PC-9 (cell line): ENCODE data around the gene SLC38A8. TPM values are rescaled to one million over a fixed set of nuclear protein-coding genes. Genes with fewer than 3 reads are reported as not detected.

Source experiments
- BruUV-seq: library from RNA; stranded (reverse); fragments of 400-500 nt; replicated peaks from 2 replicates; lab custom pipeline; 2021; lab: Mats Ljungman, UMichigan
- CTCF ChIA-PET: fragments of 300-600 bp; sonication (Branson Sonifier 250); formaldehyde crosslinking; loops from one replicate; lab custom pipeline; 2022; ENCODE audit warnings: antibody characterized with exemption; lab: Charles Lee
- POLR2A ChIA-PET: fragments of 300-600 bp; sonication (Branson Sonifier 250); formaldehyde crosslinking; loops from one replicate; lab custom pipeline; 2022; ENCODE audit warnings: antibody characterized with exemption; ENCODE audit not compliant: unreplicated experiment; lab: Charles Lee
- DNase-seq, 2 experiments: peaks; one replicate each; pipeline versions ENCODE4 v3.0.0 to v3.0.0-alpha.2; 2015 to 2022; ENCODE audit warnings: mixed read lengths in 1 of 2
- H2AFZ ChIP-seq: fragments of 200-600 bp; sonication (generic); 2 replicates; pipeline ENCODE4 v1.8.1; 2017; ENCODE audit warnings: antibody characterized with exemption
- H3F3A ChIP-seq: fragments of 200-600 bp; sonication (generic); 2 replicates; pipeline ENCODE4 v1.8.1; 2017; ENCODE audit warnings: antibody characterized with exemption, mild to moderate bottlenecking, low read depth; ENCODE audit not compliant: insufficient read depth
- H3K27ac ChIP-seq: fragments of 200-600 bp; sonication (generic); 2 replicates; pipeline ENCODE4 v1.6.1; 2016; ENCODE audit warnings: mixed run types
- H3K27me3 ChIP-seq: fragments of 200-600 bp; sonication (generic); 2 replicates; pipeline ENCODE4 v1.6.1; 2016; ENCODE audit warnings: low read depth, mixed run types; ENCODE audit not compliant: insufficient read depth
- H3K36me3 ChIP-seq: fragments of 200-600 bp; sonication (generic); 2 replicates; pipeline ENCODE4 v1.6.1; 2016; ENCODE audit warnings: low read depth, mixed run types
- H3K4me1 ChIP-seq: fragments of 200-600 bp; sonication (generic); replicated peaks from 2 replicates; pipeline ENCODE4 v1.6.1; 2016; ENCODE audit warnings: mixed run types; ENCODE audit not compliant: insufficient read depth
- H3K4me2 ChIP-seq: fragments of 200-600 bp; sonication (generic); 2 replicates; pipeline ENCODE4 v1.6.1; 2017; ENCODE audit warnings: mixed run types
- H3K4me3 ChIP-seq: fragments of 200-600 bp; sonication (generic); 2 replicates; pipeline ENCODE4 v1.6.1; 2016; ENCODE audit warnings: mixed run types
- H3K79me2 ChIP-seq: fragments of 200-600 bp; sonication (generic); 2 replicates; pipeline ENCODE4 v1.6.1; 2017; ENCODE audit warnings: low read depth, mixed run types
- H3K9me2 ChIP-seq: fragments of 200-600 bp; sonication (generic); 2 replicates; pipeline ENCODE4 v1.8.1; 2017; ENCODE audit warnings: mild to moderate bottlenecking; ENCODE audit not compliant: insufficient read depth
- H3K9me3 ChIP-seq: fragments of 200-600 bp; sonication (generic); 2 replicates; pipeline ENCODE4 v1.8.1; 2016; ENCODE audit warnings: low read depth; ENCODE audit not compliant: insufficient read depth
- H4K20me1 ChIP-seq: fragments of 200-600 bp; sonication (generic); 2 replicates; pipeline ENCODE4 v1.8.1; 2017; ENCODE audit not compliant: insufficient read depth
- EZH2 ChIP-seq: fragments of 200-600 bp; sonication (generic); IDR thresholded peaks from 2 replicates; pipeline ENCODE4 v1.8.0; 2017; ENCODE audit warnings: antibody characterized with exemption, low read depth
- intact Hi-C: fragments of 100-400 bp; cut with micrococcal nuclease; formaldehyde crosslinking; loops from one replicate; pipeline ENCODE4 v1.10.0; 2022; ENCODE audit not compliant: unreplicated experiment
- total RNA-seq: library from RNA; stranded (reverse); gene quantifications from 2 replicates; pipeline ENCODE4 v1.2.3, GENCODE V29; 2021
- TF ChIP-seq, protein P1 (sequence below): fragments of 200-600 bp; sonication (generic); conservative IDR thresholded peaks from 2 replicates; pipeline ENCODE4 v1.6.1; 2017; ENCODE audit warnings: mixed run types, antibody characterized with exemption, mild to moderate bottlenecking, moderate library complexity

The SLC38A8 gene
- total RNA-seq, 1 experiment from 2014 or later = not detected

DNA sequence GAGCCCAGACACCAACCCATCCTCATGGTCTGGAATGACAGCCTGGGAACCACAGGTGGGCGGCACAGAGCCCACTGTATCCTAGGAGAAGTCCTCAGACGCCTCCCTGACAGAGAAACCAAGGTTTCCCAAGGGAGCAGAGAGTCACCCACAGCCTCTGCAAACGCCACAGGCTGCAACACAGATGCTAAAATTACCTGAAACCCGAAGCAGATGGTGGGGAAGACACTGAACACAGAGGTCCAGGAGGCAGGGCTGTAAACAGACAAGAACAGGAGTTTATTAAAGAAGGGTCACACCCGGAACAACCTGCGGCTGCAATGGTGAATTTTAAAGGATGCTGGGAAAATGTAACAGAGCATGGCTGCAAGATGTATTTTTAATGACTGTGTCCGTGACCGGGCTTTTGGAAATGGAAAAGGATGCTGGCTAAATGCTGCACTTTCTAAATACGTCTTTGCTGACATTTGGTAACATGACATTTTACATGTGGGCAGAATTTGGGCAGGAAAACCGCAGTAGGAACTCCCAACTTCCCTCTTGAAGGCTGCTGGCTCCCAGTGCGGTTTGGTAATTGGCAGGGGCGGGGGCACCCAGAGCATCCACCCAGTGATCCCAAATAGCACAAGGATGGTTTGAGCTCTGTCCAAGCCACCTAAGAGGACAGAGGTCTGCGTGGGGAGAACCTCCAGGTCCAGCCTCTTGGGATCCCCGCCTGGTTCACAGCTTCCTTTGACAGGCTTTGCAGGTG is 13.1 kb downstream of the SLC38A8 start:
- H3K4me3 ChIP-seq = no peak overlapping the region
- H3K27ac ChIP-seq = no peak overlapping the region
- no peak overlapping the region for H2AFZ ChIP-seq
- no peaks in the 10 kb centered on the region for H3K4me1 ChIP-seq
- intact Hi-C loops = no loop called here
- H3K4me2 ChIP-seq = no peak overlapping the region
- ChIA-PET POLR2A (no interaction called here), CTCF (no interaction called here)
- no peaks in the 10 kb centered on the region for H3K9me3 ChIP-seq
- H3K9me2 ChIP-seq = no peaks in the 10 kb centered on the region
- DNase-seq = no peak
- no peaks in the 10 kb centered on the region for H3F3A ChIP-seq
- no peaks in the 10 kb centered on the region for H3K79me2 ChIP-seq
- H3K27me3 ChIP-seq = peaks cover 35% of the 10 kb centered on the region
- TF ChIP-seq EZH2 = no peak
- TF ChIP-seq, protein P1, sequence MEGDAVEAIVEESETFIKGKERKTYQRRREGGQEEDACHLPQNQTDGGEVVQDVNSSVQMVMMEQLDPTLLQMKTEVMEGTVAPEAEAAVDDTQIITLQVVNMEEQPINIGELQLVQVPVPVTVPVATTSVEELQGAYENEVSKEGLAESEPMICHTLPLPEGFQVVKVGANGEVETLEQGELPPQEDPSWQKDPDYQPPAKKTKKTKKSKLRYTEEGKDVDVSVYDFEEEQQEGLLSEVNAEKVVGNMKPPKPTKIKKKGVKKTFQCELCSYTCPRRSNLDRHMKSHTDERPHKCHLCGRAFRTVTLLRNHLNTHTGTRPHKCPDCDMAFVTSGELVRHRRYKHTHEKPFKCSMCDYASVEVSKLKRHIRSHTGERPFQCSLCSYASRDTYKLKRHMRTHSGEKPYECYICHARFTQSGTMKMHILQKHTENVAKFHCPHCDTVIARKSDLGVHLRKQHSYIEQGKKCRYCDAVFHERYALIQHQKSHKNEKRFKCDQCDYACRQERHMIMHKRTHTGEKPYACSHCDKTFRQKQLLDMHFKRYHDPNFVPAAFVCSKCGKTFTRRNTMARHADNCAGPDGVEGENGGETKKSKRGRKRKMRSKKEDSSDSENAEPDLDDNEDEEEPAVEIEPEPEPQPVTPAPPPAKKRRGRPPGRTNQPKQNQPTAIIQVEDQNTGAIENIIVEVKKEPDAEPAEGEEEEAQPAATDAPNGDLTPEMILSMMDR = no peak
- no peaks in the 10 kb centered on the region for H3K36me3 ChIP-seq
- no TSS peak for BruUV-seq
- H4K20me1 ChIP-seq = no peaks in the 10 kb centered on the region

DNA sequence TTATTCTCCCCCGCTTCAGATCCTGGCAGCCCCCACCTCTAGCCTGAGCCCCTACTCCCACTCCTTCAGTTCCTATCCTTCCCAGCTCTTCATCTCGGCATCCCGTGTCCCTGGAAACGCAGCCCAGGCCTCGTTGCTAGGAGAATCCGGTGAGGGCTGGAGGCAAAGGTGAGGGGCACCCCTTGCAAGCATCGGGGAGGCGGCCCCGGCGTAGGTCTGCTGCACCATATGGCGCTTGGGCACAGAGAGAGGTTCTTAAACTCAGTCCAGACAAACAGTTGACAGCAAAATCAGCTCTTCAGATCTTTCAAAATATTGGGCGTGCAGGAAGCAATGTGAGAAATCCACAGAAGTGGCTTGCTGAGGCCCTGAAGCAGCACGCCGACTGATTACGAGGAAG is 15.0 kb downstream of the SLC38A8 start:
- BruUV-seq = no TSS peak
- ChIA-PET POLR2A (no interaction called here), CTCF (no interaction called here)
- no peaks in the 10 kb centered on the region for H3K9me2 ChIP-seq
- peaks cover 44% of the 10 kb centered on the region for H3K27me3 ChIP-seq
- intact Hi-C loops = no loop called here
- no peak overlapping the region for H3K4me2 ChIP-seq
- no peak overlapping the region for H3K4me3 ChIP-seq
- H3K4me1 ChIP-seq = no peaks in the 10 kb centered on the region
- no peak for DNase-seq
- no peak overlapping the region for H3K27ac ChIP-seq
- H2AFZ ChIP-seq = no peak overlapping the region
- no peaks in the 10 kb centered on the region for H3K36me3 ChIP-seq
- H3F3A ChIP-seq = no peaks in the 10 kb centered on the region
- H3K9me3 ChIP-seq = no peaks in the 10 kb centered on the region
- TF ChIP-seq, protein P1 = no peak
- no peak for TF ChIP-seq EZH2
- no peaks in the 10 kb centered on the region for H4K20me1 ChIP-seq
- H3K79me2 ChIP-seq = no peaks in the 10 kb centered on the region

DNA sequence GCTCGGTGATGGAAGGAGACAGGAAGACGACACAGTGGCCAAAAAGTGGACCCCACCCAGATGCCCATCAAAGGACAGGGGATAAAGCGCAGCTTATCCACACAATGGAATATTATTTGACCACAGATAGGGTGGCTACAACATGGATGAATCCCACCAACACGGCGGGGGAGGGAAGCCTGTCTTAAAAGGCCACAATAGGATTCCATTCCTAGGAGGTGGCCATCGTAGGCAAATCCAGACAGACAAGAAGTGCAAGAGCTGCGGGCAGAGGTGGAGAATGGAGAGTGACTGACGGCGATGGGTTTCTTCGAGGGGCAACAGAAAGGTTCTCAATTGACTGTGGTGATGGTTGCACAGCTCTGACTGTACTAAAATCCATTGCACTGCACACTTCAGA is 16.0 kb downstream of the SLC38A8 start:
- no TSS peak for BruUV-seq
- no peak overlapping the region for H2AFZ ChIP-seq
- ChIA-PET POLR2A (no interaction called here), CTCF (interaction anchor here (0.6 kb wide), 1 partner anchor 14 kb away, joined by 7 read pairs; no protein-coding TSS in a partner anchor)
- peaks cover 52% of the 10 kb centered on the region for H3K27me3 ChIP-seq
- TF ChIP-seq, protein P1 = no peak
- TF ChIP-seq EZH2 = no peak
- peaks cover 1% of the 10 kb centered on the region for H3K9me3 ChIP-seq
- H3K27ac ChIP-seq = no peak overlapping the region
- DNase-seq = no peak
- no peaks in the 10 kb centered on the region for H3K4me1 ChIP-seq
- H4K20me1 ChIP-seq = no peaks in the 10 kb centered on the region
- no peaks in the 10 kb centered on the region for H3K79me2 ChIP-seq
- no peaks in the 10 kb centered on the region for H3F3A ChIP-seq
- H3K4me2 ChIP-seq = no peak overlapping the region
- no peak overlapping the region for H3K4me3 ChIP-seq
- intact Hi-C loops = no loop called here
- H3K36me3 ChIP-seq = no peaks in the 10 kb centered on the region
- H3K9me2 ChIP-seq = no peaks in the 10 kb centered on the region
